Stimulated activated naive CD8-positive, alpha-beta T cell treated with anti-CD3 and anti-CD28 coated beads, Interleukin-15, Interleukin-2, amounts not matched to agents 100 ng/mL and 50 ng/mL, for 24 hours (primary cell): ENCODE data around the gene SRBD1.

Experiments
- H3K27ac Mint-ChIP-seq: one replicate; pipeline ENCODE4 v1.8.0; 2021; ENCODE audit warnings: mild to moderate bottlenecking, mixed read lengths
- H3K27me3 Mint-ChIP-seq: one replicate; pipeline ENCODE4 v1.8.0; 2021; ENCODE audit warnings: mixed read lengths
- H3K36me3 Mint-ChIP-seq: one replicate; pipeline ENCODE4 v1.8.0; 2021; ENCODE audit warnings: low read depth, mixed read lengths
- H3K4me1 Mint-ChIP-seq: one replicate; pipeline ENCODE4 v1.8.0; 2021; ENCODE audit warnings: low read depth, mixed read lengths
- H3K4me3 Mint-ChIP-seq: one replicate; pipeline ENCODE4 v1.8.0; 2021; ENCODE audit warnings: mild to moderate bottlenecking, mixed read lengths
- H3K9me3 Mint-ChIP-seq: one replicate; pipeline ENCODE4 v1.8.0; 2021; ENCODE audit warnings: mixed read lengths

Gene SRBD1

DNA sequence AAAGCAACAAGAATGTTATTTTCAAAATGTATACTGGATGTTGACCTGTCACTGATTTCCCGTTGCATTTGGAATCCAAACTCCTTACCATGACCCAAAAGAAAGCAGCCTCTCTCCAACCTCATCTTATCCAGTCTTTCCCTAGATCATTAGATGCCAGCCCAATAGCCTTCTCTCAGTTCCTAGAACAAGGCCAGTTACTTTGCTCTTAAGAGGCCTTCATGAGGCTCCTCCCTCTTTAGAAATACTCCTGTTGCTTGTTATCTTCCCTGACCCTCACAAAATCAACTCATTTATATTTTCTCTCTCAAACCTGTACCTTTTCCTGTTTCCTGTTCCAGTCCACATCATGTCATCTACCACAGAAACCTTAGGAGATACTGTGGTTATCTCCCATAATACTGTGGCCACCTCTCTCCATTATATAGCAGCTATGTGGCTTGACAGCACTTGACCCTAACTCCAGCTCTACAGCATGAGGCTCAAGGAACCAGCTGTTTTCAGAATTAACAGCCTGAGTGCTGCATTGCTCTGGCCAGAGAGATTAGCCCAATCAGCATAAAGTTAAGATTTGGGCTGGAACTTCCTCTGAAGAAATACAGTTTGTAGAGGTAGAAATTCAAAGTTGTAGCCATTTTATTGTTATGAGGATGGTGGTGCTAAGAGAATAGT lies 22.8 kb downstream of the SRBD1 start:
- H3K36me3 Mint-ChIP-seq, result peaks cover 35% of the 10 kb centered on the region
- no peak overlapping the region for H3K27ac Mint-ChIP-seq
- no peak overlapping the region for H3K4me3 Mint-ChIP-seq

DNA sequence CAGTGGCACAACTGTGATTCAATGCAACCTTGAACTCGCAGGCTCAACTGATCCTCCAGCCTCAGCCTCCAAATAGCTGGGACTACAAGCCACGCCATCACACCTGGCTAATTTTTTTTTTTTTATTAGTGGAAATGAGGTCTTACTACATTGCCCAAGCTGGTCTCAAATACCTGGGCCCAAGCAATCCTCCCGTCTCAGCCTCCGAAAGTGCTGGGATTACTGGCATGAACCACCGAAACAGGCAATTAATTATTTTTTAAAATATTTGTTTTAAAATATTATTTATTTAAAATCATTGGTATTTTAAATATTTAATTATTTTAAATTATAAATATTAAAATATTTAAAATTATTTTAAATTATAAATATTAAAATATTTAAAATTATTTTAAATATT lies 24.5 kb downstream of the SRBD1 start:
- Mint-ChIP-seq H3K27me3 (no peaks in the 10 kb centered on the region), H3K36me3 (peaks cover 22% of the 10 kb centered on the region), H3K9me3 (no peaks in the 10 kb centered on the region), H3K27ac (no peak overlapping the region), H3K4me3 (no peak overlapping the region), H3K4me1 (peaks cover 15% of the 10 kb centered on the region)

More for the DNA sequence above, 22.8 kb downstream of the SRBD1 start:
- H3K9me3 Mint-ChIP-seq, result no peaks in the 10 kb centered on the region
- H3K27me3 Mint-ChIP-seq, result no peaks in the 10 kb centered on the region
- peaks cover 18% of the 10 kb centered on the region for H3K4me1 Mint-ChIP-seq

DNA sequence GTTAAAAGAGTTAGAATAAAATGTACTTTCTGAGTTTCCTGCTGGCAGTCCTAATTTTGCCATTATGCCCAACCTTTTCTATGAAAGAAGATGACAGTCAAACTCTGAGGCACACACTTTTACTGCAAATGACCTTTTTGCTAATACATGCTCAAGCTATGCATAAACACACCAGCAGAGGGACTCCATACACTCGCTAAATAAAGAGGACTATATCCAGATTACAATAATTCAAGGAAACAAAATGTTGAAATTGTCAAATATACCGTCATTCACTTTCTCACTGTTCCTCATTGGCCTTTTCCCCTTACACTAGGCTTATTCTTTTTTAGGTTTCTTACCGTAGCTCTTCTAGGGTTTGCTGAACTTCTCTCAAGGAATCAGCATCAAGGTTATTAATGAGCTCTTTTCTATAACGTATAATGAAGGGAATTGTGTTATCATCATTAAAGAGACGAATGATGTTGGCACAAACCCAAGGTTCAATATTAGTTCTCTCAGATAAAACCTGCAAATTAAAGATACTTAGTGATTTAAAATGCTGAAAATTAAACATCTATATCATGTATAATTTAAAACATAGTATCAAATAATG lies 25.7 kb downstream of the SRBD1 start:
- Mint-ChIP-seq H3K36me3 (peaks cover 15% of the 10 kb centered on the region), H3K4me3 (no peak overlapping the region), H3K27me3 (no peaks in the 10 kb centered on the region), H3K4me1 (peaks cover 15% of the 10 kb centered on the region), H3K27ac (no peak overlapping the region), H3K9me3 (no peaks in the 10 kb centered on the region)

DNA sequence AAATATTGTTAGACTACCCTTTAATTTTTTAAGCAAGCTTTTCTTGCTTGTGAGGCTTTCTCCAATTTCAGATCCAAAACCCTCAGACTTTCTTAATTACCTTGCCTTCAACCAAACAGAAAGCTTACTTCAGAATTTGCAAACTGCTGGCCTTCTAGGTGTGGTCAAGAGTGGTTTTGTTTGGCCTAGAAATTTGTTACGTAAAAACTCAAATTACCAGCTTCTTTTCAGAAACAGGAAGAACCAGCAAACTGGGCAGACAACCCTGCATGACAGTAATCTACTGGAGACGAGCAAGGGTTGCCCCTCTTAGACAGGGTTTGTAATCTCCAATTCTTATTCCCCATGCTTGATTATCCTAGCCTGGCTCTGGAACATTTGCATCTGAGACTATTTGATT lies 27.1 kb downstream of the SRBD1 start:
- H3K27me3 Mint-ChIP-seq, result no peaks in the 10 kb centered on the region
- no peaks in the 10 kb centered on the region for H3K9me3 Mint-ChIP-seq
- peaks cover 6% of the 10 kb centered on the region for H3K36me3 Mint-ChIP-seq

DNA sequence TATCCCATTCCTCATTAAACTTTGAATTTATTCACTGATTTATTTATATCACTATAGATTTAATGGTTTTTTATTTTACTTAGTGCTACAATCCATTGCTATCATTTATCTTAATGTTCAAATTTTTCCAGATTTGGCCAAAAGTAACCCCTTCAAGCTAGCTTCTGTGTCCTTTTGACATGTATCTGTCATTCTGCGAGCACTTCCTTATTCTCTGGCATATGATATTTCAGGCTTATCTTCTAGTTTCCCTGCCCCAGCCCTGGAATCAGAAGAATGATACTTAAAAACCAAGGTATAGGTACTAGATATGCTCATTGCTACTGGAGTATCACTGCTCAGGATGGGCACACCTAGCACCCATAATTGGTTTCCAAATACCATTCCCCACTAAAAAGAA lies 28.5 kb downstream of the SRBD1 start:
- H3K27me3 Mint-ChIP-seq, result no peaks in the 10 kb centered on the region
- H3K36me3 Mint-ChIP-seq, result peaks cover 11% of the 10 kb centered on the region
- H3K4me3 Mint-ChIP-seq, result no peak overlapping the region
- no peak overlapping the region for H3K27ac Mint-ChIP-seq
- H3K4me1 Mint-ChIP-seq, result peaks cover under 1% of the 10 kb centered on the region
- H3K9me3 Mint-ChIP-seq, result no peaks in the 10 kb centered on the region

More for the DNA sequence above, 27.1 kb downstream of the SRBD1 start:
- H3K4me1 Mint-ChIP-seq, result peaks cover 12% of the 10 kb centered on the region
- no peak overlapping the region for H3K27ac Mint-ChIP-seq
- no peak overlapping the region for H3K4me3 Mint-ChIP-seq

DNA sequence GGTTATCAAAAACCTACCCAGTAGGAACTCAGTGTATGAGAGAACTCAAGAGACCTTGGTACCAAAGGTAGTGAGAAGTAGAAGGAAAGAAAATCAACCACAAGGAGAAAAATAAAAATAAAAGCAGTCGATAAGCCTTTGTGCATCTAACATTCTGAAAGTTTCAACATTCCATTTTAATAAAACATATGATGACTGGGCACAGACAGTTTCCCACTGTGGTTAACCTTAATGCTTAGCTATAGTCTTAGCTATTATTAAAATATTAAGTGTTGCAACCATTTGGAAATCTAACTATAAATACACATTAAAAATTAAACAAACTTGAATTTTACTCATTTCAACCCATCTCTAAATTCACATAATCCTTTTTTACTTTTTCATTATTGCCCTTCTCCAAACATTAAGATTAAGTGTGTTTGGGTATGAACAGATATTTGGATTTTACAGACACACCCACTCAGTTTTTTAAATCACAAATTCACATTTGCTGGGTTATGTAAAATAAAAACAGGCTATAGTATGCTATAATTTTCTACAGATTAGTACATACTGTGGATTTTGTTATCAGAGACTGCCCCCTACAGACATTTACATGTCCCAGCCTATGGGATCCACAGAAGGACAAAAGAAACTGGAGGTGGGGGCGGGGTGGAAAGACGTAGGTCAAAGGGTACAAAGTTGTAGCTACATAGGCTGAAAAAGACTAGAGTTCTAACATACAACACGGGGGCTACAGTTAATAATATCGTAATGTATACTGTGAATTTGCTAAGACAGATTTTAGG lies 32.8 kb downstream of the SRBD1 start:
- Mint-ChIP-seq H3K4me1 (no peaks in the 10 kb centered on the region), H3K4me3 (no peak overlapping the region), H3K27ac (no peak overlapping the region), H3K27me3 (no peaks in the 10 kb centered on the region), H3K9me3 (no peaks in the 10 kb centered on the region), H3K36me3 (peaks cover 23% of the 10 kb centered on the region)

DNA sequence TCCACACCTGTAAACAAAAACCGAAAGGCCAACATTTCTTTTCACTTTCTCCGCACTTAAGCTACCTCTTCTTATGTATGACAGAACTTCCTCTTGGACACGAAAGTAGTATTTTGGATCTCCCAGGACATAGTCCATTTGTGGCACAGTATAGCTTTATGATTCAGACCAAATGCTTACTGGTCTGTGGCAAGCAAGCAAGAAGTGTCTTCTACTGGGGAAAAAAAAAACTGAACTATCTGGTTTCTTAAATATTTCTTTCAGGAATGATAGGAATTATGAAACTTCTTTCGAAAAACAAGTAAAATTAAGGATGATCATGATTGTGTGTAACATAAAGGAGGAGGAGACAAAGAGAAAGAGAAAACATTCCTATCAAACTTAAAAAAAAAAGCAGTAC lies 33.6 kb downstream of the SRBD1 start:
- Mint-ChIP-seq H3K36me3 (peaks cover 30% of the 10 kb centered on the region), H3K27ac (no peak overlapping the region), H3K9me3 (no peaks in the 10 kb centered on the region), H3K4me1 (no peaks in the 10 kb centered on the region), H3K27me3 (no peaks in the 10 kb centered on the region), H3K4me3 (no peak overlapping the region)

DNA sequence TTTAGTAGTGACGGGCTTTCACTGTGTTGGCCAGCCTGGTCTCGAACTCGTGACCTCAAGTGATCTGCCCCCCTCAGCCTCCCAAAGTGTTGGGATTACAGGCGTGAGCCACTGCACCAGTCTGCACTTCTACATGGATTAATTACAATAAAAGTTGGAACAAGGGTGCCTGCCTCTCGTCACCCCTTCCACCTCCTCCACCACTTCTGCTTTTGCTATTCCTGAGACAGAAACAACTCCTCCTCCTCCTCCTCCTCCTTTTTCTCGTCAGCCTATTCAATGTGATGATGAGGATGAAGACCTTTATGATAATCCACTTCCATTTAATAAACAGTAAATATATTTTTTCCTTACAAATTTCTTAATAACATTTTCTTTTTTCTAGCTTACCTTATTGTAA lies 35.2 kb downstream of the SRBD1 start:
- Mint-ChIP-seq H3K36me3 (peaks cover 41% of the 10 kb centered on the region), H3K4me3 (no peak overlapping the region), H3K4me1 (no peaks in the 10 kb centered on the region), H3K9me3 (no peaks in the 10 kb centered on the region), H3K27me3 (no peaks in the 10 kb centered on the region), H3K27ac (no peak overlapping the region)

DNA sequence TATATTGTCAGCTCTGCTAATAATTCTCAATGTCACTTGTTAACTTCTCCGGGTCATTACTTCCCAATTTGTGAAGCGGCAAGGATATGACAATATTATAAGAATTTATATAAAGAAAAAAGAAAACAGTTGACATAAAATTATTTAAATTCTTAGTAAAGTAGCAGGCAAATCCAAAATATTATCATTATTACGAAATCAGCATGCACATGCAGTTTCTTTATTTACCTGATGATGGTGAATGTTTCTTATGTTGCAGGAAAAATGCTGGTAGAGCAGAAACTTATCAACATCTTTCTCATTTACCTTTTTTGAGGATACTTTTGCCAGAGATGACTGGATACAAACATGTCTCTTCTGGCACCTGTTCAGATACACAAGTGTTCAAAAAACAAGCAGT lies 38.1 kb downstream of the SRBD1 start:
- Mint-ChIP-seq H3K4me1 (peaks cover 9% of the 10 kb centered on the region), H3K36me3 (peaks cover 56% of the 10 kb centered on the region), H3K4me3 (no peak overlapping the region), H3K9me3 (no peaks in the 10 kb centered on the region), H3K27ac (no peak overlapping the region), H3K27me3 (no peaks in the 10 kb centered on the region)

DNA sequence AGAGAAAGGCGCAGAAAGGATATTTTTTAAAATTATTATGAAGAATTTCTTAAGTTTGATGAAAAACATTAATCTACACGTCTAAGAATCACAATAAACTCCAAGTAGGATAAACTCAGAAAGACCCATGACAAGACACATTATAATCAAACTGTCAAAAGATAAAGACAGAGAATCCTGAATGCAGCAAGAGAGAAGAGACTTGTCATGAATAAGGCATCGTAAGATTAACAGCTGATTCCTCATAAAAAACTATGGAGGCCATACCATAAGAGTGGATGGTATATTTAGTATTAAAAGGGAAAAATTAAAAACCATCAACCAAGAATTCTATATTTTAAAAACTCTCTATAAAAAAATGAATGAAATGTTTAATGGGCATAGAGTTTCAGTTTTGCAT lies 39.1 kb downstream of the SRBD1 start:
- Mint-ChIP-seq H3K27me3 (no peaks in the 10 kb centered on the region), H3K36me3 (peaks cover 48% of the 10 kb centered on the region), H3K4me1 (peaks cover 18% of the 10 kb centered on the region), H3K9me3 (no peaks in the 10 kb centered on the region), H3K27ac (no peak overlapping the region), H3K4me3 (no peak overlapping the region)

DNA sequence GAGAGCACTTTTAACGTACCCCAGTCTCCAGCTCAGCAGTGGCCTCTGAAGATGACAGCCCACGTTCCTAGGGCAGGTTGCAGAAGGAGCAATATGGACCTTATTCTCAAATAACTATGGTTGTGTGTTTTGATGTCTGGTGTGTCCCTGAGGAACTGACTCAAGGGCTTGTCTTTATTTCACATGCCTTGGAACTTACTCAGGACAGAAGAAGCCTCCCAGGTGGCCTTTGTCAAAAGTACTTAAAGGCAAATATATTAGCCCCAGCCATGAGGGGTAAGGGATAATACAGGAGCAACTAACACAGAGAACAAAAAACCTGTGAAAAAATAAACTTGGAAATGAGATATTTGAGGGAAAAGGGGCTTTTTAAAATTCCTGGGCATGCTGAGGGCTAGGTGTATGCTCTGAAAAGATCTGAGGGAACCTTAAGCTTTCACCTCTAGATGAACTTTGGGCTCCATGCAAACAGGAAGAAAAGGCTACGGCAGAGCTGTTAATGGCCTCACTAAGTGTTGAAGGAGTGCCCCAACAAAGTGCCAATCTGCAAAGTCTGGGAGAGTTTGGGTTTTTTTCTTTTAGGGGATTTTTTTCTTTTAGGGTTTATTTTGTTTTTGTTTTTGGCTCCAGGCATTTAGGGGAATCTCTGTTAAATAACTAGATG lies 40.3 kb downstream of the SRBD1 start:
- H3K27ac Mint-ChIP-seq, result no peak overlapping the region
- no peaks in the 10 kb centered on the region for H3K27me3 Mint-ChIP-seq
- no peak overlapping the region for H3K4me3 Mint-ChIP-seq
- H3K9me3 Mint-ChIP-seq, result no peaks in the 10 kb centered on the region
- peaks cover 21% of the 10 kb centered on the region for H3K4me1 Mint-ChIP-seq
- peaks cover 53% of the 10 kb centered on the region for H3K36me3 Mint-ChIP-seq

DNA sequence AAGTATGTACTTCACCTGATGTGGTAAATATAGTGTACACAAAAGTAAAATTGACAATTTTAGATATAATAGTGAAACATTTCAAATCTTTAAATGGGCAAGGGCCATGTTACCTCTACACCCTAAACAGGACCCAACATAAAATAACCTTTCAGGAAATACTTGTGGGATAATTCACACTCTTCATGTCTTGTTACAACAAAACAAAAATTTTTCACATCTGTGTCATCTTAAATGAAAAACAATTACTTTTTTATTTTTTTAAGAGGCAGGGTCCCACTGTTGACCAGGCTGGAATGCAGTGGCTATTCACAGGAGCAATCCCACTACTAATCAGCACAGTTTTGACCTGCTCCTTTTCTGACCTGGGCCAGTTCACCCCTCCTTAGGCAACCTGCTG lies 42.1 kb downstream of the SRBD1 start:
- H3K4me3 Mint-ChIP-seq, result no peak overlapping the region
- peaks cover 21% of the 10 kb centered on the region for H3K4me1 Mint-ChIP-seq
- peaks cover 59% of the 10 kb centered on the region for H3K36me3 Mint-ChIP-seq
- no peaks in the 10 kb centered on the region for H3K27me3 Mint-ChIP-seq
- no peaks in the 10 kb centered on the region for H3K9me3 Mint-ChIP-seq
- no peak overlapping the region for H3K27ac Mint-ChIP-seq

DNA sequence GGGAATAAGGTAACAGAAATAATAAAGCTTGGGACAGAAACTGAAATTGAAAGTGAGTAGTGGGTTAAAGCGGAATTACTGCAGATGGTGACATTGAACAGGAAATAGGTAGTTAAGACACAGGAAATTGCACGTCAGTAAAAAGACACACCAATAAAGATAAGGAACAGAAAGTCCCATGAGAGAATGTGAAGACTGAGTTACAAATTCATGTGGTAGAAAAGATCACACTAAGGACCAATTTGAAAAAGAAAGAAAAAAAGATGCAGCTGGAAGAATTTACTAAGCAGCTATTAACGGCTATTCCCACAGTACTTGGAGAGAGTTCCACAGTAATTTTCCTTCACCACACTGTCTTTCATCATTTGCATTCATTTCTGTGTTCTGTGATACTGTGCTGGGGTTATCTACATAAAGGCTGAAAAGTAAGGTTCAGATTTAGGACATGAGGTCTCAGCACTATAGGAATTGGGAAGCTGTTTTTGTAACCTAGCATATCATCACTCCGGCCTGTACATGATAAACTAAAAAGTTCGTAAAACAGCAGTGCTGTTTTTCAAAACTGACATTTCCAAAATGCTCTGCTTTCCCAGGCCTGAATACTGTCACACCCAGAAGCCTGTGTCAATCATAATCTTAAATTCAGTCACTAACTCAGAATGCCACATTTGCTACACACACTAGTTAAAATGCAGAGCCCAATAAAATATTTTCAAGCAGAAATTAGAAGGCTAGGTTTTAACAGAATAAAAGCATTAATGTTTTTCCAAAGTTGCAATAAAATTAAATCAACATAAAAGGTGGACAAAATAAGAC lies 42.9 kb downstream of the SRBD1 start:
- H3K27me3 Mint-ChIP-seq, result no peaks in the 10 kb centered on the region
- peak overlapping the region; percentile 95 for H3K27ac Mint-ChIP-seq
- no peaks in the 10 kb centered on the region for H3K9me3 Mint-ChIP-seq
- peaks cover 24% of the 10 kb centered on the region for H3K4me1 Mint-ChIP-seq
- H3K4me3 Mint-ChIP-seq, result peak overlapping the region; percentile 78
- peaks cover 53% of the 10 kb centered on the region for H3K36me3 Mint-ChIP-seq

DNA sequence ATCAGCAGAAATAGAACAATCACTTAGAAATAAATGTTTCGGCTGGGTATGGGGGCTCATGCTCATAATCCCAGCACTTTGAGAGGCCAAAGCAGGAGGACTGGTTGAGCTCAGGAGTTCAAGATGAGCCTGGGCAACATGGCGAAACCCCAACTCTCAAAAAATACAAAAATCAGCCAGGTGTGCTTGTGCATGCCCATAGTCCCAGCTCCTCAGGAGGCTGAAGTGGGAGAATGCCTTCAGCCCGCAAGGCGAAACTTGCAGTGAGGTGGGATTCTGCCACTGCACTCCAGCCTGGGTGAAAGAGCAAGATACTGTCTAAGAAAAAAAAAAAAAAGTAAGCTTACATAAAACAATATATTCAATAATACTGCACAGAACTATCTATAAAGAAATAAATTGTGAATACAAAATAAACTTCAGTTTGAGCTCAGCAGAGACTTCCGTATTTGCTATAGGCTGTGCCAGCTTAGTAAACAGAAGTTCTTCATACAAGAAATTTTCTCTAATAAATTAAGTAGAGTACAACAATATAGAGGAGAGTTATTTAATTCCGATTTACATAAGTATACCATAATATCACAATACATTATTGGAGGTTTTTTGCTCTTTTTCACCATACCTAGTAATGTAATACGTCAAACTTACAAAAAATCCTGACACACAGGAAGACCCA lies 43.6 kb downstream of the SRBD1 start:
- Mint-ChIP-seq H3K4me3 (peak overlapping the region; percentile 78), H3K4me1 (peaks cover 24% of the 10 kb centered on the region), H3K27me3 (no peaks in the 10 kb centered on the region), H3K9me3 (no peaks in the 10 kb centered on the region), H3K27ac (peak overlapping the region; percentile 95), H3K36me3 (peaks cover 49% of the 10 kb centered on the region)
